K562 (cell line): Measurements from ENCODE around the gene PPP1R12B. TPM values are rescaled to one million over a fixed set of nuclear protein-coding genes. Genes with fewer than 3 reads are reported as not detected.

Source experiments
- ATAC-seq: fragments of 200-7000 bp; cut with Tn5 transposase; 3 replicates; pipeline ENCODE4 v1.9.1; 2020; ENCODE audit warnings: moderate library complexity
- BruUV-seq: library from RNA; stranded (reverse); fragments of 400-500 nt; replicated peaks from 2 replicates; lab custom pipeline; 2021; lab: Mats Ljungman, UMichigan
- CTCF ChIA-PET: fragments of 300-600 bp; formaldehyde crosslinking; extraction: SDS; loops from one replicate; lab custom pipeline; 2021; ENCODE audit warnings: low intra/inter-chr PET ratio; lab: Yijun Ruan, JAX
- POLR2A ChIA-PET: fragments of 300-600, 350-650 bp; sonication (Branson Sonifier 250); formaldehyde crosslinking; extraction: SDS; loops from one replicate; lab custom pipeline; 2021; ENCODE audit warnings: antibody characterized with exemption, inconsistent platforms; lab: Yijun Ruan, JAX
- DNase-seq, 4 experiments: peaks; one replicate each; pipeline versions ENCODE4 v3.0.0 to v3.0.0-alpha.2; 2011 to 2018; ENCODE audit warnings: low spot score in 3 of 4, mixed read lengths in 3 of 4; ENCODE audit errors: extremely low read depth in 1 of 4
- FAIRE-seq: peaks from 2 replicates; lab custom pipeline; 2011; peaks lifted over from hg19 to GRCh38; lab: Jason Lieb, UNC
- H2AFZ ChIP-seq: 2 replicates; pipeline ENCODE4 v1.6.0; 2011; ENCODE audit warnings: low read depth, low read length, control low read depth, inconsistent platforms
- H3K27ac ChIP-seq: fragments of 200-600 bp; 3 replicates; pipeline ENCODE4 v1.8.0; 2011; ENCODE audit warnings: low read depth, mild to moderate bottlenecking, control low read depth, inconsistent platforms, low read length, moderate library complexity, mixed read lengths; ENCODE audit errors: extremely low read depth
- H3K27me3 ChIP-seq, 2 experiments: fragments of 300-600 bp in 1 of 2; 2 replicates in 1 of 2; 3 replicates in 1 of 2; pipeline versions ENCODE4 v1.6.0 to v1.8.0; 2011; ENCODE audit warnings: inconsistent platforms in 2 of 2, low read length in 2 of 2, mild to moderate bottlenecking in 1 of 2, mixed read lengths in 1 of 2, moderate library complexity in 1 of 2; ENCODE audit not compliant: control insufficient read depth in 2 of 2, insufficient read depth in 2 of 2
- H3K36me3 ChIP-seq: fragments of 300-600 bp; 3 replicates; pipeline ENCODE4 v1.8.0; 2011; ENCODE audit warnings: mild to moderate bottlenecking, low read length, inconsistent platforms; ENCODE audit not compliant: control insufficient read depth, insufficient read depth
- H3K4me1 ChIP-seq, 2 experiments: fragments of 200-600 bp in 1 of 2; replicated peaks in 1 of 2; 2 replicates in 1 of 2; 3 replicates in 1 of 2; pipeline versions ENCODE4 v1.5.1 to v1.8.0; 2011; ENCODE audit warnings: inconsistent platforms in 2 of 2, low read length in 2 of 2, mild to moderate bottlenecking in 1 of 2, mixed read lengths in 1 of 2, moderate library complexity in 1 of 2; ENCODE audit not compliant: control insufficient read depth in 2 of 2, insufficient read depth in 2 of 2
- H3K4me2 ChIP-seq: 2 replicates; pipeline ENCODE4 v1.6.1; 2011; ENCODE audit warnings: low read length, control low read depth, inconsistent platforms, mixed read lengths; ENCODE audit not compliant: insufficient read depth
- H3K4me3 ChIP-seq: fragments of 200-600 bp; sonication (generic), shearing (Covaris generic); 2 replicates; pipeline ENCODE4 v1.5.1; 2016; ENCODE audit warnings: control low read depth, inconsistent platforms
- H3K79me2 ChIP-seq: fragments of 200-600 bp; 3 replicates; pipeline ENCODE4 v1.8.0; 2011; ENCODE audit warnings: low read length, inconsistent platforms; ENCODE audit not compliant: control insufficient read depth, insufficient read depth
- H3K9ac ChIP-seq, 2 experiments: 2 replicates each; pipeline versions ENCODE4 v1.6.0 to v1.6.1; 2011; ENCODE audit warnings: low read depth in 2 of 2, low read length in 2 of 2, control low read depth in 1 of 2, inconsistent platforms in 1 of 2, mild to moderate bottlenecking in 1 of 2, mixed read lengths in 1 of 2; ENCODE audit not compliant: insufficient read depth in 1 of 2
- H3K9me1 ChIP-seq: one replicate; pipeline ENCODE4 v1.6.0; 2011; ENCODE audit warnings: inconsistent platforms, mild to moderate bottlenecking, low read length, moderate library complexity; ENCODE audit not compliant: control insufficient read depth, insufficient read depth
- H3K9me3 ChIP-seq: replicated peaks from 2 replicates; pipeline ENCODE4 v1.5.1; 2011; ENCODE audit warnings: low read depth, low read length, inconsistent platforms; ENCODE audit not compliant: control insufficient read depth, insufficient read depth
- H4K20me1 ChIP-seq: replicated peaks from 2 replicates; pipeline ENCODE4 v1.6.1; 2011; ENCODE audit warnings: low read length, inconsistent platforms, mixed read lengths; ENCODE audit not compliant: control insufficient read depth, insufficient read depth
- ADNP ChIP-seq: fragments of 200-800 bp; sonication (Bioruptor generic); IDR thresholded peaks from 2 replicates; pipeline ENCODE4 v1.6.1; 2016; ENCODE audit warnings: missing genetic modification characterization, missing compliant biosample characterization
- EP400 ChIP-seq: fragments of 450-650 bp; IDR thresholded peaks from 2 replicates; pipeline ENCODE4 v1.6.1; 2017; ENCODE audit warnings: antibody characterized with exemption, mild to moderate bottlenecking, moderate library complexity
- MTA1 ChIP-seq: fragments of 450-650 bp; IDR thresholded peaks from 2 replicates; pipeline ENCODE4 v1.6.1; 2017; ENCODE audit warnings: borderline replicate concordance
- NFRKB ChIP-seq: fragments of 450-650 bp; IDR thresholded peaks from 2 replicates; pipeline ENCODE4 v1.6.1; 2016; ENCODE audit warnings: low read depth
- STAT5B ChIP-seq: fragments of 250-450 bp; sonication (Bioruptor Pico); IDR thresholded peaks from 2 replicates; pipeline ENCODE4 v1.8.0; 2021; ENCODE audit warnings: mild to moderate bottlenecking, inconsistent platforms
- ZBTB7A ChIP-seq: IDR thresholded peaks from 2 replicates; pipeline ENCODE4 v1.6.1; 2011; ENCODE audit warnings: low read depth, mild to moderate bottlenecking, low read length, moderate library complexity, borderline replicate concordance; ENCODE audit not compliant: control insufficient read depth
- ZNF124 ChIP-seq: sonication (generic); formaldehyde crosslinking; IDR thresholded peaks from 2 replicates; pipeline ENCODE4 v1.8.1; 2022; ENCODE audit warnings: missing genetic modification reagents
- ZNF431 ChIP-seq: sonication (generic); formaldehyde crosslinking; IDR thresholded peaks from 2 replicates; pipeline ENCODE4 v1.8.0; 2022; ENCODE audit warnings: mild to moderate bottlenecking, missing genetic modification reagents
- WGBS: fragments of 100-300 bp; shearing (Covaris generic); methylation state at CpG from one replicate; pipeline ENCODE4 v1.1.6; 2016; ENCODE audit warnings: low coverage, mixed read lengths; ENCODE audit not compliant: insufficient coverage; ENCODE audit errors: missing lambda C conversion rate; 5-methylcytosine and 5-hydroxymethylcytosine counted together
- in situ Hi-C: fragments of 300-500 bp; cut with MboI; formaldehyde crosslinking; loops from 4 replicates; pipeline ENCODE4 v1.15.0; 2018; ENCODE audit warnings: inconsistent platforms, mixed read lengths
- intact Hi-C: fragments of 100-400 bp; cut with micrococcal nuclease; formaldehyde crosslinking; loops from 2 replicates; pipeline ENCODE4 v1.14.2; 2022
- polyA plus RNA-seq, 8 experiments: library from polyadenylated mRNA; depleted of rRNA in 4 of 8; stranded (reverse) in 5 of 8; unstranded in 3 of 8; fragments of >200 nt; fragmentation: Nextera tagmentation in 2 of 8; fragmentation: Illumina TruSeq in 1 of 8; extraction: Ambion mirVana in 2 of 8; extraction: Trizol in 1 of 8; gene quantifications; 2 replicates each; pipeline versions ENCODE4 v1.2.1 to v1.2.3, GENCODE V29; 2011 to 2014; ENCODE audit warnings: inconsistent platforms in 1 of 8, missing spikeins in 1 of 8
- total RNA-seq, 7 experiments: library from RNA; depleted of rRNA in 6 of 7; stranded (reverse); fragments of >200 nt in 6 of 7; fragmentation: Illumina TruSeq in 2 of 7; extraction: Trizol in 2 of 7; gene quantifications; 2 replicates each; pipeline versions ENCODE4 v1.2.1 to v1.2.3, GENCODE V29; 2011 to 2021; ENCODE audit warnings: low replicate concordance in 1 of 7
- TF ChIP-seq, protein P1 (sequence below): IDR thresholded peaks from 3 replicates; pipeline ENCODE4 v1.6.1; 2011; ENCODE audit warnings: borderline replicate concordance, mild to moderate bottlenecking; ENCODE audit not compliant: insufficient read length, insufficient read depth
- TF ChIP-seq, protein P2 (sequence below): IDR thresholded peaks from 2 replicates; pipeline ENCODE4 v1.6.1; 2012; ENCODE audit warnings: low read depth, low read length, improper control_type of control experiment, borderline replicate concordance
- TF ChIP-seq, protein P3 (sequence below): sonication (generic); formaldehyde crosslinking; IDR thresholded peaks from 2 replicates; pipeline ENCODE4 v1.9.0; 2022; ENCODE audit warnings: mild to moderate bottlenecking, missing genetic modification reagents
- TF ChIP-seq, protein P4 (sequence below): fragments of 200-800 bp; sonication (Bioruptor generic); IDR thresholded peaks from 2 replicates; pipeline ENCODE4 v1.6.1; 2017; ENCODE audit warnings: missing genetic modification characterization, missing compliant biosample characterization

Gene PPP1R12B
- total and polyA plus RNA-seq, 9 of the 15 experiments (the other 6 are each of a cell fraction or from before 2014, with no cell fraction given): 0.73 to 16.9 (median 13.6) TPM

DNA sequence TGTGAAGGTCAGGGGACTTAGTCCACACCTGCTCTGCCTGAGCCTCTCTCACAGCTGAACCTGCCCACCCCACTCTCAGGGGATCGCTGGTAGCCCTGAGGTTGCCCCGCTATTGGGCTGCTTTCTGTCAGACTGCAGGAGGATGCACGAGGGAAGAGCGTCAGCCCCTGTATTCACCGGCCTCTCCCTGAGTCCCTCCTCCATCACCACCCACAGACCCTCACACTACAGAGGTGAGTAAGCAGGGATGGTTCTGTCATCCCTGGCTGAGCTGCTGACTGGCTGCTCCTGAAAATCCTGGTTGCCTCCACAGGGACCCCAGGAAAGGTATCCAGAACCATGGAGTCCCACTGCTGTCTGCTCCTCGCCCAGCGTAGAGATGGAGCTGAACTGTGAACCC, 243.0 kb downstream of the PPP1R12B start:
- Histone ChIP-seq H3K4me2 (no peak overlapping the region), H3K4me3 (no peak overlapping the region), H3K79me2 (no peaks in the 10 kb centered on the region), H2AFZ (no peak overlapping the region), H3K27me3 (peaks cover 2 to 12% of the 10 kb centered on the region in 2 experiments; a peak in 2 of 5 replicates), H3K4me1 (peaks cover 0 to 2% of the 10 kb centered on the region in 2 experiments; a peak in 1 of 5 replicates), H3K27ac (no peak overlapping the region), H3K9me1 (no peaks in the 10 kb centered on the region), H3K9ac (no peak overlapping the region), H4K20me1 (no peaks in the 10 kb centered on the region; the same call in 1 of the 2 replicates), H3K9me3 (no peaks in the 10 kb centered on the region), H3K36me3 (no peaks in the 10 kb centered on the region)
- TF ChIP-seq, protein P1, sequence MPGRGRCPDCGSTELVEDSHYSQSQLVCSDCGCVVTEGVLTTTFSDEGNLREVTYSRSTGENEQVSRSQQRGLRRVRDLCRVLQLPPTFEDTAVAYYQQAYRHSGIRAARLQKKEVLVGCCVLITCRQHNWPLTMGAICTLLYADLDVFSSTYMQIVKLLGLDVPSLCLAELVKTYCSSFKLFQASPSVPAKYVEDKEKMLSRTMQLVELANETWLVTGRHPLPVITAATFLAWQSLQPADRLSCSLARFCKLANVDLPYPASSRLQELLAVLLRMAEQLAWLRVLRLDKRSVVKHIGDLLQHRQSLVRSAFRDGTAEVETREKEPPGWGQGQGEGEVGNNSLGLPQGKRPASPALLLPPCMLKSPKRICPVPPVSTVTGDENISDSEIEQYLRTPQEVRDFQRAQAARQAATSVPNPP: no peak
- ATAC-seq (no peak), FAIRE-seq (no peak), DNase-seq (no peak)
- intact Hi-C loops: no loop called here
- 55% methylated on average over 6 of the region's 7 CpGs for WGBS
- ChIA-PET CTCF (no interaction called here), POLR2A (no interaction called here)
- no TSS peak for BruUV-seq
- in situ Hi-C loops: no loop called here

DNA sequence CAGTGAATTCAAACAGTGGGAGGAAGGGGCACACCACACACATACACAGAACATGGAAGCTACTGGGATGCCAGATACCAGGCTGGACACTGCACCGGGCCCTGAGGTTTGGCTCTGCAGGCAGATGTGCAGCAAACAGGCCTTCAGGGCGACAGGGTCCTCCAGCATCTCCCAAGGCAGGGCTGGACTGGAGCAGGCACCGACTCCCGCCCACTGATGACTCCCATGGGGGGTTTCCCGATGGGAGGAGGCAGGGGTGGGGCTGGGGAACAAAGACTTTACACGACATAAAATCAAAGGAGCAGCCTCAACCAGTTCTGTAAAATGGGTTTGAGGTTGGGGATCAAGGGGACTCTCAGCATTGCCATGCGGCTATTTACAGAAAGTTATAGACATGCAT, 243.6 kb downstream of the PPP1R12B start:
- intact Hi-C loops: no loop called here
- POLR2A ChIA-PET: no interaction called here
- no peaks in the 10 kb centered on the region for H3K9me3 ChIP-seq
- no peak overlapping the region for H3K4me3 ChIP-seq
- no peaks in the 10 kb centered on the region for H3K36me3 ChIP-seq
- peaks cover 2 to 17% of the 10 kb centered on the region in 2 experiments; a peak in 3 of 5 replicates for H3K27me3 ChIP-seq
- FAIRE-seq (no peak), ATAC-seq (no peak), DNase-seq (no peak)
- H2AFZ ChIP-seq: no peak overlapping the region
- CTCF ChIA-PET: no interaction called here
- WGBS: 39% methylated on average over 7 of the region's 7 CpGs
- H3K79me2 ChIP-seq: no peaks in the 10 kb centered on the region
- no peaks in the 10 kb centered on the region; the same call in 1 of the 2 replicates for H4K20me1 ChIP-seq
- no peaks in the 10 kb centered on the region for H3K4me1 ChIP-seq
- H3K9me1 ChIP-seq: no peaks in the 10 kb centered on the region
- no peak overlapping the region for H3K27ac ChIP-seq
- BruUV-seq: no TSS peak
- in situ Hi-C loops: no loop called here
- no peak overlapping the region for H3K4me2 ChIP-seq
- no peak overlapping the region for H3K9ac ChIP-seq
- no peak for TF ChIP-seq ZNF124 (CRISPR knock-in tag)
- TF ChIP-seq NFRKB: no peak
- no peak for TF ChIP-seq STAT5B
- no peak for TF ChIP-seq ZNF431 (CRISPR knock-in tag)
- TF ChIP-seq ADNP (tag): no peak
- no peak for TF ChIP-seq ZBTB7A
- TF ChIP-seq MTA1: no peak
- TF ChIP-seq EP400: no peak
- TF ChIP-seq, protein P2, sequence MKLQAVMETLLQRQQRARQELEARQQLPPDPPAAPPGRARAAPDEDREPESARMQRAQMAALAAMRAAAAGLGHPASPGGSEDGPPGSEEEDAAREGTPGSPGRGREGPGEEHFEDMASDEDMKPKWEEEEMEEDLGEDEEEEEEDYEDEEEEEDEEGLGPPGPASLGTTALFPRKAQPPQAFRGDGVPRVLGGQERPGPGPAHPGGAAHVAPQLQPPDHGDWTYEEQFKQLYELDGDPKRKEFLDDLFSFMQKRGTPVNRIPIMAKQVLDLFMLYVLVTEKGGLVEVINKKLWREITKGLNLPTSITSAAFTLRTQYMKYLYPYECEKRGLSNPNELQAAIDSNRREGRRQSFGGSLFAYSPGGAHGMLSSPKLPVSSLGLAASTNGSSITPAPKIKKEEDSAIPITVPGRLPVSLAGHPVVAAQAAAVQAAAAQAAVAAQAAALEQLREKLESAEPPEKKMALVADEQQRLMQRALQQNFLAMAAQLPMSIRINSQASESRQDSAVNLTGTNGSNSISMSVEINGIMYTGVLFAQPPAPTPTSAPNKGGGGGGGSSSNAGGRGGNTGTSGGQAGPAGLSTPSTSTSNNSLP: no peak
- TF ChIP-seq, protein P3, sequence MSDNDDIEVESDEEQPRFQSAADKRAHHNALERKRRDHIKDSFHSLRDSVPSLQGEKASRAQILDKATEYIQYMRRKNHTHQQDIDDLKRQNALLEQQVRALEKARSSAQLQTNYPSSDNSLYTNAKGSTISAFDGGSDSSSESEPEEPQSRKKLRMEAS (CRISPR knock-in tag): no peak
- TF ChIP-seq, protein P4, sequence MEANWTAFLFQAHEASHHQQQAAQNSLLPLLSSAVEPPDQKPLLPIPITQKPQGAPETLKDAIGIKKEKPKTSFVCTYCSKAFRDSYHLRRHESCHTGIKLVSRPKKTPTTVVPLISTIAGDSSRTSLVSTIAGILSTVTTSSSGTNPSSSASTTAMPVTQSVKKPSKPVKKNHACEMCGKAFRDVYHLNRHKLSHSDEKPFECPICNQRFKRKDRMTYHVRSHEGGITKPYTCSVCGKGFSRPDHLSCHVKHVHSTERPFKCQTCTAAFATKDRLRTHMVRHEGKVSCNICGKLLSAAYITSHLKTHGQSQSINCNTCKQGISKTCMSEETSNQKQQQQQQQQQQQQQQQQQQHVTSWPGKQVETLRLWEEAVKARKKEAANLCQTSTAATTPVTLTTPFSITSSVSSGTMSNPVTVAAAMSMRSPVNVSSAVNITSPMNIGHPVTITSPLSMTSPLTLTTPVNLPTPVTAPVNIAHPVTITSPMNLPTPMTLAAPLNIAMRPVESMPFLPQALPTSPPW: no peak
